Measurements from ENCODE around the gene ARHGAP5.

DNA sequence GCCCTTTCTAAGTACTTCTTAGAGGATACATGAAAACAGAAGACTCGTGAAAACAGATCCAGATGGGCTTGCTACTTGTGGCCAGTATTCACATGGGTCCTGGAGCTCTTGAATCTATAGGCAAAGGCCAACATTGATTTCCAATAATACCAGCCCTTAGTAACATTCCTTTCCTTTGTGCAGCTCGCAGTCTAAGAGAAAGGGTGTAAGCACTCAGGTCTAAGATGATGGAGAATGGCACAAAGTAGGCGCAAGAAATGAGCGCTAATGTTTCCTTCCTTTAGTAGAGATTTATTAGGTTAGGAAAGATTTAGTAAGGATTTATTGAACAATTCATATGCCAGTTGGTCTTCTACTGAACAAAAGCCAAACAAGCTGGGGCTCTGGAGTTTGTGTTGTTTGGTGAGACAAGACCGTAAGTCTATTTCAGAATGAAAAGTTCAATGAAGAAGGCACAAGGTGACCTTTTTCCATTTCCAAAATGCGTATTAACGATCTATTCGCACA lies 125.4 kb downstream of the ARHGAP5 start:
- TF ChIP-seq, protein P1, sequence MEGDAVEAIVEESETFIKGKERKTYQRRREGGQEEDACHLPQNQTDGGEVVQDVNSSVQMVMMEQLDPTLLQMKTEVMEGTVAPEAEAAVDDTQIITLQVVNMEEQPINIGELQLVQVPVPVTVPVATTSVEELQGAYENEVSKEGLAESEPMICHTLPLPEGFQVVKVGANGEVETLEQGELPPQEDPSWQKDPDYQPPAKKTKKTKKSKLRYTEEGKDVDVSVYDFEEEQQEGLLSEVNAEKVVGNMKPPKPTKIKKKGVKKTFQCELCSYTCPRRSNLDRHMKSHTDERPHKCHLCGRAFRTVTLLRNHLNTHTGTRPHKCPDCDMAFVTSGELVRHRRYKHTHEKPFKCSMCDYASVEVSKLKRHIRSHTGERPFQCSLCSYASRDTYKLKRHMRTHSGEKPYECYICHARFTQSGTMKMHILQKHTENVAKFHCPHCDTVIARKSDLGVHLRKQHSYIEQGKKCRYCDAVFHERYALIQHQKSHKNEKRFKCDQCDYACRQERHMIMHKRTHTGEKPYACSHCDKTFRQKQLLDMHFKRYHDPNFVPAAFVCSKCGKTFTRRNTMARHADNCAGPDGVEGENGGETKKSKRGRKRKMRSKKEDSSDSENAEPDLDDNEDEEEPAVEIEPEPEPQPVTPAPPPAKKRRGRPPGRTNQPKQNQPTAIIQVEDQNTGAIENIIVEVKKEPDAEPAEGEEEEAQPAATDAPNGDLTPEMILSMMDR (IDR thresholded peaks at IDR 0.05) = no peak
- TF ChIP-seq POLR2A (IDR thresholded peaks at IDR 0.05) = no peak
